HTR-8/SVneo (cell line): ENCODE results near the gene RBFOX2.
A peak's percentile ranks its signal among the peaks of the same experiment; 100 is the strongest.
"Not testable (repeated sequence)": the region's sequence is repeated elsewhere in the genome, so short reads cannot be mapped to it uniquely, and the experiment has no call there.

Source experiments
- DNase-seq: peaks from one replicate; pipeline ENCODE4 v3.0.0; 2011; ENCODE audit warnings: low spot score, mixed read lengths; ENCODE audit not compliant: insufficient read length
- FAIRE-seq: peaks from 2 replicates; lab custom pipeline; 2011; peaks lifted over from hg19 to GRCh38; lab: Jason Lieb, UNC

RBFOX2 gene

GRCh38 chr22:35806668-35807067, 222.0 kb downstream of the RBFOX2 start:
- FAIRE-seq, result not testable (repeated sequence)

GRCh38 chr22:35805466-35805865, 223.2 kb downstream of the RBFOX2 start:
- no peak for FAIRE-seq
- DNase-seq, result no peak

More at GRCh38 chr22:35806668-35807067, 222.0 kb downstream of the RBFOX2 start:
- DNase-seq, result not testable (repeated sequence)

- no peak for DNase-seq
- no peak for FAIRE-seq
These were observed 224.2 kb downstream of the RBFOX2 start for GRCh38 chr22:35804421-35804820.

- FAIRE-seq (no peak), DNase-seq (no peak)
These were observed 225.7 kb downstream of the RBFOX2 start for GRCh38 chr22:35802885-35803284.

- DNase-seq, FAIRE-seq: not testable (repeated sequence)
These were observed 227.3 kb downstream of the RBFOX2 start for GRCh38 chr22:35801301-35801700.

GRCh38 chr22:35799150-35799549, 229.5 kb downstream of the RBFOX2 start:
- FAIRE-seq, result no peak
- DNase-seq, result no peak

GRCh38 chr22:35797411-35797810, 231.2 kb downstream of the RBFOX2 start:
- FAIRE-seq (no peak), DNase-seq (no peak)

- FAIRE-seq, result no peak
- no peak for DNase-seq
These were observed 233.1 kb downstream of the RBFOX2 start for GRCh38 chr22:35795476-35795875.

- no peak for DNase-seq
- no peak for FAIRE-seq
These were observed 236.1 kb downstream of the RBFOX2 start for GRCh38 chr22:35792506-35792905.

- FAIRE-seq, result not testable (repeated sequence)
These were observed 236.8 kb downstream of the RBFOX2 start for GRCh38 chr22:35791788-35792187.

GRCh38 chr22:35785181-35785923, 243.3 kb downstream of the RBFOX2 start:
- no peak for DNase-seq

More at GRCh38 chr22:35791788-35792187, 236.8 kb downstream of the RBFOX2 start:
- not testable (repeated sequence) for DNase-seq

GRCh38 chr22:35784633-35785032, 244.0 kb downstream of the RBFOX2 start:
- FAIRE-seq (no peak), DNase-seq (no peak)

More at GRCh38 chr22:35785181-35785923, 243.3 kb downstream of the RBFOX2 start:
- FAIRE-seq, result no peak

GRCh38 chr22:35783943-35784614, 244.5 kb downstream of the RBFOX2 start:
- FAIRE-seq, result no peak
- peak; percentile 12 for DNase-seq

GRCh38 chr22:35782504-35782903, 246.1 kb downstream of the RBFOX2 start:
- DNase-seq, result no peak
- no peak for FAIRE-seq

- FAIRE-seq, result no peak
- no peak for DNase-seq
These were observed 246.7 kb downstream of the RBFOX2 start for GRCh38 chr22:35781898-35782297.

- FAIRE-seq (no peak), DNase-seq (peak; percentile 41)
These were observed 251.2 kb downstream of the RBFOX2 start for GRCh38 chr22:35777335-35777975.

- DNase-seq, result no peak
- no peak for FAIRE-seq
These were observed 253.3 kb downstream of the RBFOX2 start for GRCh38 chr22:35775339-35775738.

GRCh38 chr22:35769974-35770373, 258.6 kb downstream of the RBFOX2 start:
- no peak for DNase-seq
- FAIRE-seq, result no peak

GRCh38 chr22:35766654-35767580, 261.7 kb downstream of the RBFOX2 start:
- FAIRE-seq (no peak), DNase-seq (no peak)

GRCh38 chr22:35761037-35761436, 267.6 kb downstream of the RBFOX2 start:
- no peak for FAIRE-seq
- DNase-seq, result no peak
